Psoas muscle (tissue), 8 donors: ENCODE results near the gene ZNF722. TPM values are rescaled to one million over a fixed set of nuclear protein-coding genes. Genes with fewer than 3 reads are reported as not detected.

Experiments used
- ATAC-seq, 4 donors: fragments of 200-7000 bp; cut with Tn5 transposase; one replicate each; pipeline ENCODE4 v1.9.1; 2020; ENCODE audit warnings: moderate library complexity in 3 of 4, mild to moderate bottlenecking in 2 of 4
- DNase-seq, 2 donors: peaks; one replicate each; pipeline ENCODE4 v3.0.0-alpha.2; 2020
- H3K27ac ChIP-seq: fragments of 200-600 bp; one replicate; pipeline ENCODE4 v1.8.0; 2022
- H3K27me3 ChIP-seq, 3 donors: fragments of 200-600 bp in 1 of 3; one replicate each; pipeline versions ENCODE4 v1.6.1 to v1.8.0; 2013 to 2022; ENCODE audit warnings: low read length in 2 of 3, mild to moderate bottlenecking in 2 of 3, moderate library complexity in 1 of 3; ENCODE audit not compliant: insufficient read depth in 3 of 3
- H3K36me3 ChIP-seq, 2 donors: fragments of 200-600 bp in 1 of 2; one replicate each; pipeline versions ENCODE4 v1.6.1 to v1.8.0; 2013 to 2022; ENCODE audit warnings: low read depth in 1 of 2, mild to moderate bottlenecking in 1 of 2, moderate library complexity in 1 of 2; ENCODE audit not compliant: insufficient read depth in 1 of 2
- H3K4me1 ChIP-seq: fragments of 200-600 bp; one replicate; pipeline ENCODE4 v1.8.0; 2022
- H3K4me3 ChIP-seq: fragments of 200-600 bp; one replicate; pipeline ENCODE4 v1.8.0; 2022; ENCODE audit warnings: mild to moderate bottlenecking
- H3K9me3 ChIP-seq: fragments of 200-600 bp; one replicate; pipeline ENCODE4 v1.8.0; 2022
- WGBS, 3 donors: extraction: QIAGEN DNeasy Blood & Tissue Kit; methylation state at CpG; one replicate each; pipeline versions ENCODE4 v1.1.6 to v1.1.7; 2013; 5-methylcytosine and 5-hydroxymethylcytosine counted together
- intact Hi-C, 2 donors: fragments of 100-400 bp; cut with DNase I; formaldehyde crosslinking; loops; one replicate each; pipeline versions ENCODE4 v1.11.0 to v1.14.2; 2022
- polyA plus RNA-seq, 3 donors: library from polyadenylated mRNA; stranded (reverse); fragments of 200-250 nt; gene quantifications; one replicate each; pipeline ENCODE4 v1.2.3, GENCODE V29; 2013
- total RNA-seq, 4 donors: library from RNA; stranded (reverse); fragmentation: NEBNext Ultra II Directional in 2 of 4; extraction: Animal tissue kit (Norgen Biotek cat#: 25700) in 2 of 4; gene quantifications; one replicate each; pipeline versions ENCODE4 v1.2.1 to v1.2.4, GENCODE V29; 2021 to 2023
- TF ChIP-seq, protein P1 (sequence below): fragments of 200-600 bp; IDR thresholded peaks from one replicate; pipeline ENCODE4 v1.8.0; 2022; ENCODE audit warnings: antibody characterized with exemption
- donor health status: healthy with polysubstance abuse.
- donor health status: DM: no; HTN: no; CAD: no; lungs with moderate emphysema.
- donor health status: Bipolar disorder and iron deficiency.
- donor health status: healthy.
- donor health status: DM: yes; HTN: yes; CAD: no.
- donor health status: DM: no; HTN: no; CAD: no.
- donor health status: DM: no; HTN: no; CAD: no.
- donor health status: DM: yes; HTN: yes; CAD: no.

Gene ZNF722
- total and polyA plus RNA-seq, 7 donors = not detected

DNA sequence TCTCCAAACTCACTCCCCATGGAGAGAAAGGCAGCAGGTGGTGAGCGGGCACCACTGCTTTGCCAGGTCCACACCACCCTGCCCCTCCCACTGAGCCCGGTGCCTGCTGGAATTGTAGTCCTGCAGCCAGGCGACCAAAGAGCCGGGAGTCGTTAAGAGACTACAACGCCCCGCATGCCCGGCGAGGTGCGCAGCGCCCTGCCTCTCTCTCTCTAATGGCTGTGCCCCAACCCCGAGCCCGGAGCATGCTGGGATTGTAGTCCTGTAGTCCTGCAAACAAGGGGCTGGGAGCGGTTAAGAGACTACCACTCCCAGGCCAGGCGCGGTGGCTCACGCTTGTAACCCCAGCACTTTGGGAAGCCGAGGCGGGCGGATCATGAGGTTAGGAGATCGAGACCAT lies 38.4 kb downstream of the ZNF722 start:
- TF ChIP-seq, protein P1, sequence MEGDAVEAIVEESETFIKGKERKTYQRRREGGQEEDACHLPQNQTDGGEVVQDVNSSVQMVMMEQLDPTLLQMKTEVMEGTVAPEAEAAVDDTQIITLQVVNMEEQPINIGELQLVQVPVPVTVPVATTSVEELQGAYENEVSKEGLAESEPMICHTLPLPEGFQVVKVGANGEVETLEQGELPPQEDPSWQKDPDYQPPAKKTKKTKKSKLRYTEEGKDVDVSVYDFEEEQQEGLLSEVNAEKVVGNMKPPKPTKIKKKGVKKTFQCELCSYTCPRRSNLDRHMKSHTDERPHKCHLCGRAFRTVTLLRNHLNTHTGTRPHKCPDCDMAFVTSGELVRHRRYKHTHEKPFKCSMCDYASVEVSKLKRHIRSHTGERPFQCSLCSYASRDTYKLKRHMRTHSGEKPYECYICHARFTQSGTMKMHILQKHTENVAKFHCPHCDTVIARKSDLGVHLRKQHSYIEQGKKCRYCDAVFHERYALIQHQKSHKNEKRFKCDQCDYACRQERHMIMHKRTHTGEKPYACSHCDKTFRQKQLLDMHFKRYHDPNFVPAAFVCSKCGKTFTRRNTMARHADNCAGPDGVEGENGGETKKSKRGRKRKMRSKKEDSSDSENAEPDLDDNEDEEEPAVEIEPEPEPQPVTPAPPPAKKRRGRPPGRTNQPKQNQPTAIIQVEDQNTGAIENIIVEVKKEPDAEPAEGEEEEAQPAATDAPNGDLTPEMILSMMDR = no peak
- intact Hi-C loops = no loop called here
- no peak overlapping the region for H3K27ac ChIP-seq
- DNase-seq (no peak), ATAC-seq (no peak)
- no peaks in the 10 kb centered on the region for H3K4me1 ChIP-seq
- H3K4me3 ChIP-seq = no peak overlapping the region
- H3K36me3 ChIP-seq = no peaks in the 10 kb centered on the region
- H3K27me3 ChIP-seq = peaks cover 0 to 5% (median 0%) of the 10 kb centered on the region in 3 donors
- H3K9me3 ChIP-seq = peaks cover 10% of the 10 kb centered on the region
- 18 to 21% (median 19%) methylated on average over 21 of the region's 21 CpGs for WGBS, 3 donors

DNA sequence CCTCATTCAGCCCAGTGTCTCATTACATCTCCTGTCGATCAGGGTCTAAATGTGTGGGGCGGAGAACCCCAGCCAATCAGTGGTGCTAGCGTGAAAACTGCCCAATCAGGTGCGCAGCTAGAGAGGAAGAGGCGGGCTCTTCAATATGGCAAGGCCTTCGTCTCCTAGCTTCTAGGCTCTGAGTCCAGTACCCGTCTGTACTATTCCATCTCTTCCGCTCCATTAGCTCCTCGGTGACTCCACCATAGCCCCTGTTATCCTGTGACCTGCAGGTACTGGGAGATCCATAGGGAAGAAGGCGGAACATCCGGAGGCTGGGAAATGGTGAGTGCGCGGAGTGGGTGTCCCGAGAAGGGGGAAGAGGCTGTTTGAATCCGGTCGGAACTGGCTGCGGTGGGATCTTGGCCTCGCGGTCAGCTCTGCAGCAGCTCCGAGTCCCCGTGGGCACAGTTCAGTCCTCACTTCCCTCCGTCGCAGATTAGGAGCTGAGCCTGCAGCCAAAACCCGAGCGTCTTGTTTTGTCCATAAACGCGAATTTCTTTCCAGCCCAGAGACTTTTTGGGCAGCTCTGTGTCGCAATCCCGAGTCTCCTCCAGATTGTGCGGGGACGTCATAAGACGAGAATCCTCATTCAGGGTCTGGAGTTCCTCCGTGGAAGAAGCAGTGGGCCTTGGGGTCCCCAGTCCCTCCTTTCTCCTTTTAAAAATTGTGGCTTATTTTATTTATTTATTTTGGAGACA lies 46.8 kb downstream of the ZNF722 start, which contains the start of gene ZNF727:
TSS of gene ZNF727 (plus strand) at position 134 of the 740 bp plus-strand sequence. CDS start at position 322, 188 bp downstream.
- intact Hi-C loops = no loop called here
- WGBS, 3 donors = 3 to 11% (median 9%) methylated on average over 32 to 33 of the region's 33 CpGs
- TF ChIP-seq, protein P1 = no peak
- H3K9me3 ChIP-seq = no peaks in the 10 kb centered on the region
- peak within 1 kb of the TSS; percentile 78 for H3K27ac ChIP-seq
- peak within 1 kb of the TSS; percentile 73 for H3K4me3 ChIP-seq
- H3K4me1 ChIP-seq = no peaks in the 10 kb centered on the region
- DNase-seq (peak; percentile 75 to 83), ATAC-seq (peak; percentile 95 to 99 (median 99))
- H3K27me3 ChIP-seq = no peaks in the 10 kb centered on the region
- no peaks in the 10 kb centered on the region for H3K36me3 ChIP-seq

DNA sequence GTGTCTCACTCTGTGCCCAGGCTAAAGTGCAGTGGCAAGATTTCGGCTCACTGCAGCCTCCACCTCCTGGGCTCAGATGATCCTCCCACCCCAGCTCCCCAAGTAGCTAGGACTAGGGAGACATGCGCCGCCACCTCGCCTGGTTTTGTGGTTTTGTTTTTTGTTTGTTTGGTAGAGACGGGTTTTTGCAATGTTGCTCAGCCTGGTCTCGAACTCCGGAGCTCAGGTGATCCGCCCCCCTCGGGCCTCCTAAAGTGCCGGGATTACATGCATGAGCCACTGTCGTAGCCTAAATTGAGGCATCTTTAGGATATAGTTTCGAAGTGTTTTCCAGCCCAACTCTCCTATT lies 47.4 kb downstream of the ZNF722 start:
- H3K36me3 ChIP-seq = no peaks in the 10 kb centered on the region
- WGBS, 3 donors = 14 to 21% (median 18%) methylated on average over 12 of the region's 12 CpGs
- intact Hi-C loops = no loop called here
- no peak for DNase-seq
- ATAC-seq = peak in 1 of 4 donors; percentile 23
- no peaks in the 10 kb centered on the region for H3K4me1 ChIP-seq
- TF ChIP-seq, protein P1 = no peak
- no peaks in the 10 kb centered on the region for H3K9me3 ChIP-seq
- peak overlapping the region; percentile 78 for H3K27ac ChIP-seq
- H3K4me3 ChIP-seq = peak overlapping the region; percentile 73
- no peaks in the 10 kb centered on the region for H3K27me3 ChIP-seq

Other genes starting within 250 kb of the ZNF722 start
- gene ZNF727, start 46.6 kb downstream of the ZNF722 start, total RNA-seq = 1 to 10 TPM; 1.0 to 3.1 (median 1.6) TPM
- 1 to 10 TPM in 1 of 3 donors, under 1 TPM in 1, not detected in 1; 0.10 to 1.2 TPM for gene ZNF727, start 46.6 kb downstream of the ZNF722 start, polyA plus RNA-seq
- not detected for gene ZNF735, start 208.4 kb downstream of the ZNF722 start, total RNA-seq
- gene ZNF735, start 208.4 kb downstream of the ZNF722 start, polyA plus RNA-seq = not detected
- not detected for gene ZNF679, start 229.6 kb downstream of the ZNF722 start, total RNA-seq
- gene ZNF679, start 229.6 kb downstream of the ZNF722 start, polyA plus RNA-seq = not detected